ENCODE data around the gene PAXIP1. TPM values are rescaled to one million over a fixed set of nuclear protein-coding genes. Genes with fewer than 3 reads are reported as not detected.
"Not testable (repeated sequence)": the region's sequence is repeated elsewhere in the genome, so short reads cannot be mapped to it uniquely, and the experiment has no call there.

The PAXIP1 gene, protein sequence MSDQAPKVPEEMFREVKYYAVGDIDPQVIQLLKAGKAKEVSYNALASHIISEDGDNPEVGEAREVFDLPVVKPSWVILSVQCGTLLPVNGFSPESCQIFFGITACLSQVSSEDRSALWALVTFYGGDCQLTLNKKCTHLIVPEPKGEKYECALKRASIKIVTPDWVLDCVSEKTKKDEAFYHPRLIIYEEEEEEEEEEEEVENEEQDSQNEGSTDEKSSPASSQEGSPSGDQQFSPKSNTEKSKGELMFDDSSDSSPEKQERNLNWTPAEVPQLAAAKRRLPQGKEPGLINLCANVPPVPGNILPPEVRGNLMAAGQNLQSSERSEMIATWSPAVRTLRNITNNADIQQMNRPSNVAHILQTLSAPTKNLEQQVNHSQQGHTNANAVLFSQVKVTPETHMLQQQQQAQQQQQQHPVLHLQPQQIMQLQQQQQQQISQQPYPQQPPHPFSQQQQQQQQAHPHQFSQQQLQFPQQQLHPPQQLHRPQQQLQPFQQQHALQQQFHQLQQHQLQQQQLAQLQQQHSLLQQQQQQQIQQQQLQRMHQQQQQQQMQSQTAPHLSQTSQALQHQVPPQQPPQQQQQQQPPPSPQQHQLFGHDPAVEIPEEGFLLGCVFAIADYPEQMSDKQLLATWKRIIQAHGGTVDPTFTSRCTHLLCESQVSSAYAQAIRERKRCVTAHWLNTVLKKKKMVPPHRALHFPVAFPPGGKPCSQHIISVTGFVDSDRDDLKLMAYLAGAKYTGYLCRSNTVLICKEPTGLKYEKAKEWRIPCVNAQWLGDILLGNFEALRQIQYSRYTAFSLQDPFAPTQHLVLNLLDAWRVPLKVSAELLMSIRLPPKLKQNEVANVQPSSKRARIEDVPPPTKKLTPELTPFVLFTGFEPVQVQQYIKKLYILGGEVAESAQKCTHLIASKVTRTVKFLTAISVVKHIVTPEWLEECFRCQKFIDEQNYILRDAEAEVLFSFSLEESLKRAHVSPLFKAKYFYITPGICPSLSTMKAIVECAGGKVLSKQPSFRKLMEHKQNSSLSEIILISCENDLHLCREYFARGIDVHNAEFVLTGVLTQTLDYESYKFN
- total RNA-seq: 12.1 and 14.3 TPM in 2 replicates
- polyA plus RNA-seq (2012): 7.0 TPM

DNA sequence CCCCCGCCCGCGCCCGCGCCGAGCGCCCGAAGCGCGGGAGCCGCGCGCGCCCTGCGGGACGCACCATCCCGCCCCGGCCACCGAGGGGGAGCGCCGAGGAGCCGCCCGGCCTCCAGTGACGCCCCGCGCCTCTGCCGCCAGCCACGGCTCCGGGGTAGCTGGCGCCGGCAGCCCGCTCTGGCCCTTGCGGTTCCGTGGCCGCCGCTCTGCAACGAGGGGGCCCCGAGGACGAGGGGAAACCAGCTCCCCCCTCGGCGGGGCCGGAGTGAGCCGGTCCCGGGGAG is at the start of gene PAXIP1:
TSS of gene PAXIP1 (minus strand) at position 33 of the 284 bp plus-strand sequence. CDS start 195 bp downstream, outside the sequence.
- DNase-seq (ENCODE audit: low read depth): peak; percentile 75

DNA sequence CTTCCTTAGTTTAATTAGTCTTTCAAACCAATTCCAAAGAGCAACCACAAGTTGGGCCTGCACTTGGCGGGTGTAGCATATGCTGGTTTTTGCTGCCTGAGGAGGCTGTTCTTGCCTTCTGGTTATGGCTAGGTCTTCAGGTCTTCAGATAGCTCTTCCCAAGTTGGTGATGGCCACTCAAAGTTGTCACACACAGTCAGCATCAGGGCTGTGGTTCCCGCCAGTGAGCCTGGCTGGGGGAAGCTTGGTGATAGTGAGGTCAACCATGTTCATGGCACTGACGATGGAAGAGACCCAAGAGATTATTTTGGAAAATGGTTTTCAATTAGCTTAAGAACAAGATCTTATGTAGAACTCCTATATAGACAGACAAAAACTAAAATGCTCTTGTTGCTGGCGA is 48.4 kb upstream of the PAXIP1 start:
- no peak for DNase-seq (ENCODE audit: low read depth)

DNA sequence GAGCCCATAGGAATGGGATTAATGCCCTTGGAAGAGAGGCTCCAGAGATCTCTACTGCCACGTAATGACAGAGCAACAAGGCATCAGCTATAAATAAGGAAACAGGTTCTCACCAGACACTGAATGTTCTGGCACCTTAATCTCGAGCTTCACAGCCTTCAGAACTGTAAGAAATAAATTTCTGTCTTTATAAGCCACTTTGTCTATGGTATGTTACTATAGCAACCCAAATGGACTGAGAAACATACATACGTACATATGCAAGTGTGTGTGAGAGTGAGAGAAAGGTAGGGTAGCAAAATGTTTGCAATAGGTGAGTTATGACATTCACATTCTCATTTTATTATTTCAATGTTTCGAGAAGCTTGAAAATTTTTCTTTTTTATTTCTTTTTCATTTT is 45.1 kb upstream of the PAXIP1 start:
- DNase-seq (ENCODE audit: low read depth): no peak

DNA sequence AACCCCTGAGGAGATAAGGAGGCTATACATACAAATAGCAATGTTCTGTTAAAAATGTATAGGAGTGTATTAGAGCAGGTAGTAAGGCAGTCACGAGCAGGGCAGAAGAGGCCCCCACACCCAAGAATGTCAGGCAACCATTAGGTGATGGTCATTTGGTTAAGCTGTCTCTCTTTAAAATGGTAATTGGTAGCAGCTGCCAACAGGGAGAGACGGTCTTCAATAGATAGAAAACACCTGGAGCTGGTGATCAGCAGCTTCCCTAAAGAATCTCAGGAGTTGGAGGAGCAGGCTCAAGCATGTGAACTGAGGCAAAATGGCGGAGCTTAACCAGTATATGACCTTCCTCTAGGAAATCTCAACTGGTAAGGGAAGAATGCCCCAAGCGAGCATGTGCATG is 40.8 kb upstream of the PAXIP1 start:
- DNase-seq (ENCODE audit: low read depth): no peak

DNA sequence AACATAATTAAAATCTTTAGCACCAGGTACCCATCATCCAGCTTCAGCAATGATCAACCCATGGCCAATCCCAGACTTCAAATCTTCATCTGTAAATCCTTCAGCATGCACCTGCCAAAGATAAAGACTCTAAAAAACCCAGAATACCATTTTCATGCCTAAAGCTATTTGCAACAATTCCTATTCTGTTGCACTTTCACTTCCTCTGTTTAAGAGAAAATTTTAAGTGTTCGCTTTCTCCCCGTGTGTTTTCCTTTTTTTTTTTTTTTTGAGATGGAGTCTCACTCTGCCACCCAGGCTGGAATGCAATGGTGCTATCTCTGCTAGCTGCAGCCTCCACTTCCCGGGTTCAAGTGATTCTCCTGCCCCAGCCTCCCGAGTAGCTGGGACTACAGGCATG is 35.4 kb upstream of the PAXIP1 start:
- DNase-seq (ENCODE audit: low read depth): no peak

DNA sequence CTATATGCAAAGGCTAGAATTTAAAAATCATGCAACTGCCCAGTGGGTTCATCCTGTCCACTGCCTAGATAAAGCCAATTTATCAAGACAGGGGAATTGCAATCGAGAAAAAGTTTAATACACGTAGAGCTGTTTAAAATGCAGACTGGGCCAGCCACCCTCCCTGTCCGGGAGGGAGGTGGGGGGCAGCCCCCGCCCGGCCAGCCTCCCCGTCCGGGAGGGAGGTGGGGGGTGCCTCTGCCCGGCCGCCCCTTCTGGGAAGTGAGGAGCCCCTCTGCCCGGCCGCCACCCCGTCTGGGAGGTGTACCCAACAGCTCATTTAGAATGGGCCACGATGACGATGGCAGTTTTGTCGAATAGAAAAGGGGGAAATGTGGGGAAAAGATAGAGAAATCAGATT is 31.6 kb upstream of the PAXIP1 start:
- DNase-seq (ENCODE audit: low read depth): not testable (repeated sequence)

DNA sequence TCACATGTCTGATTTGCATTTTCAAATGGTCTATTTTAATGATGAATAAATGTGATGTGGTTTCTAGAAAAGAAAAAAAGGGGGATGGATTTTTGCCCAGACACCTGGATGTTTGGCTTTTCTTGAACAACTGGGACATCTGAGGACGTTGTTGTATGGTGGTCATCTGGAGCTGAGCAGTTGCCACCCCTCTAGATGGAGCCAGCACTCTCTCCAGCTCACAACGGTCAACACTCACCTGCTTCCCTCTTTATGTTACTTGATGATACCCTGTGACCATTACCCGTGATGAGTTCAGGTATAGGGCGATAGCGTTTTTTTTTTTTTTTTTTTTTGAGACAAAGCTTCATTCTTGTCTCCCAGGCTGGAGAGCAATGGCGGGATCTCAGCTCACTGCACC is 30.1 kb upstream of the PAXIP1 start:
- peak; percentile 14 for DNase-seq (ENCODE audit: low read depth)

DNA sequence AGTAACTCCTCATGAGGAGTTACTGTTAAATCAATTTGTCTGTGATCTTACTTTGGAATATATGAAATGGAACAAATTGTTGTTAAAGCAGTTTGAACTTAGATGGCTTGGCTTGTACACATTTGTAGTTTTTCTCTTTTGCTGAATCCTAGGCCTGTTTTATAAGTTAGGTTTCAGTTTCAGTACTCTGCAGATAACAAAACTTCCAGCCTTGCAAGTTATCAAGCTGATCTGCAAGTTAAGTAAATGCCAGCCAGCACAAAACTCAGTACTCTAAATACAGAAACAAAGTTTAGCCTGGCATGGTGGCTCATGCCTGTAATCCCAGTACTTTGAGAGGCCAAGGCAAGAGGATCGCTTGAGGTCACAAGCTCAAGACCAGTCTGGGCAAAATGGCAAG is 25.0 kb upstream of the PAXIP1 start:
- no peak for DNase-seq (ENCODE audit: low read depth)

DNA sequence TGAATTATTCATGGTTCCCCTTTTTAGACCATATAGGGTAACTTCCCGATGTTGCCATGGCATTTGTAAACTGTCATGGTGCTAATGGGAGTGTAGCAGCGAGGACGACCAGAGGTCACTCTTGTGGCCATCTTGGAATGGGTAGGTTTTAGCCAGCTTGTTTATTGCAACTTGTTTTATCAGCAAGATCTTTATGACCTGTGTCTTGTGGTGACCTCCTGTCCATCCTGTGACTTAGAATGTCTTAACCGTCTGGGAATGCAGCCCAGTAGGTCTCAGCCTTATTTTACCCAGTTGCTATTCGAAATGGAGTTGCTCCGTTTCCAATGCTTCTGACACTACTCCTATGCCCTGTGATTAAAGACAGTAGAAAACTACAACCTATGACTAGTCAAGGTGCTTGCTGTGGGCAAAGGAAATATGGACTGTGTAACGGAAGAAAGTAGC is 18.8 kb upstream of the PAXIP1 start:
- DNase-seq (ENCODE audit: low read depth): no peak

DNA sequence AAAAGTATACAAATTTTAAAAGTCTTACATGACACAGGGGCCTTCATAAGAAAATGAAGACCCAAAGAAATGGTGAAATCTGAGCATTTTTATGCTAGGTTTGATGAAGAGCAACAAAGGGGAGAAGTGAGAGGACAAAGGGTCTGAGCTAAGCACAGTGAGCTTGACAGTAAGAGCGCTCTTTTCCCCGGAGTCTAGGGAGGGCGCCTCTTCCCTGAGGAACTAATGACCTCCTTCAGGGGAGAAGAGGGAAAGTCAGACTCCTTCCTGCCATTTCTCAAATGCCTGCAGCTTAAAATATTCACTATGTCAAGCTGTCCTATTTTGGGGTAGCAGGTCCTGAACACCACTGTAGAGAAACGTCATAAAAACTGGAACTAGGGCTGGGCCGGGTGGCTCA is 18.1 kb upstream of the PAXIP1 start:
- peak; percentile 16 for DNase-seq (ENCODE audit: low read depth)

DNA sequence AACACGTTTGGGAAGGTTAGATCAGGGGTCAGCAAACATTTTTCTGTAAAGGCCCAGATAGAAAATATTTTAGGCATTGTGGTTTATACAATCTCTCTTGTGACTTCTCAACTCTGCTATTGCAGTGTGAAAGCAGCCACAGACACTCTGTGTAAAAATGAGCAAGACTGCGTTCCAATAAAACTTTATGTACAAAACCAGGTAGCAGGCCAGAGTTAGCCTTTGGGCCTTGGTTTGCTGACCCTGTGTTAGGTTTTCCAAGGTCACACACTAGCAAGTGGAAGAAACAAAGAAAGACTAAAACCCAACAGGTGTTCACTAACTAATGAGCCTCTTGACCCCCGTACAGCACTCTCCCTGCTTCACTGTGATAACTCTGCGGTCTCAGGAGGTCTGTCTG is 14.9 kb upstream of the PAXIP1 start:
- DNase-seq (ENCODE audit: low read depth): no peak

DNA sequence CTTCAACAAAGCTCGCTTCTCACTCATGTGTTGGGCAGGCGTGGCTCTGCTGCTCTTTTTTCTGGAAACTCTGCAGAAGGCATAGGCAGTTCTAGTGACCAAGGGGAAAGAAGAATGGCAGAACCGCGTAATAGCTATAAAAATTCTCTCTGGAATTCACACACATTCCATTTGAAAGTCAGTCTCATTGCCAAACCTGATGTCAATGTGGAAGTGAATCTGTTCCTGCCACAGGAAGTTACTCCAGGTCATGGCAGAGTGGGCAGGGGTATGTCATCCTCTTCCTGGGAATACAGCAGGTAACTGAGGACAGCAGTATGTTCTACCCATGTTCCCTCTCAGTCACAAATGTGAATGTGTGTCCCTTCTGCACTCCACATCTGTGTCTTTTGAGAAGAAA is 8.2 kb upstream of the PAXIP1 start:
- DNase-seq (ENCODE audit: low read depth): no peak

DNA sequence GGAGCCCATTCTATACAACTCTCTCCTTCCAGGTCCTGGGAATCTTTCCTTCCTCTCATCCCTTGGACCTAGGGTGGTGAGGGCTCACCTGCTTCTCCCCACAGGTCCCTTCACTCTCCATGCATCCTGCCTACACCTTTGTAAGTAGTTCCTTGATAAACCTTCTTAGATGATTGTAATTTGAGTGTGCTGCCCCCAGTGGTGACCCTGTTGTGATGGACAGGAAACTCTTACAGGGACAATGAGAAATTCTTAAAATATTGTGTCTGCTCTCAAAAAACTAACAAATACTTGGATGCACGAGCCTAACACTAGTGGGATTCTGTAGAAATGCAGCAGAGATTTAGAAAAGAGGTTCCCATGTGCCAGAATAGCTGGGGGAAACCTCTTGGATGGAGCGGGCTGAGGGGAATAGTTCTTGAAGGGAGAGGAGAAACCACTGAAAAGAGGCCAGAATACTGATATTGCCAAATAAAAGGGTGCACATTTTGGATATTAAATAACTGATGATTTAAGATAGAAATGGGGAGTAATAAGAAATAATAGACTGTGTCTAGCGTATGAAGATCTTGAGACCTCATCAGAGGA is 6.7 kb upstream of the PAXIP1 start:
- no peak for DNase-seq (ENCODE audit: low read depth)

DNA sequence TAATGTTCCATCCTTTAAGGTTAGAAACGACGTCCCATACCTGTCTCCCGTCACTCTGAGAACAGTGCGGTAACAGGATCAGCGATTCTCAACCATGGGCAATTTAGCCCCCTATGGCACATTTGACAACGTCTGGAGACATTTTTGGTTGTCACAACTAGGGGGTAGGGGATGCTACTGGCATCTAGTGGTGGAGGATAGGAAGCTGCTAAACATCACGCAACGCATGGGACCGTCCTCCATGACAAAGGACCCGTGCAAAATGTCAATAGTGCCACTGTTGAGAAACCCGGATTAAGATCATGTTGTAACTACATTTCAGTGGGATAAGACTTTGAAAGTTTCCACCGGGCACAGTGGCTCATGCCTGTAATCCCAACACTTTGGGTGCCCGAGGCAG is 5.0 kb upstream of the PAXIP1 start:
- peak; percentile 7 for DNase-seq (ENCODE audit: low read depth)

DNA sequence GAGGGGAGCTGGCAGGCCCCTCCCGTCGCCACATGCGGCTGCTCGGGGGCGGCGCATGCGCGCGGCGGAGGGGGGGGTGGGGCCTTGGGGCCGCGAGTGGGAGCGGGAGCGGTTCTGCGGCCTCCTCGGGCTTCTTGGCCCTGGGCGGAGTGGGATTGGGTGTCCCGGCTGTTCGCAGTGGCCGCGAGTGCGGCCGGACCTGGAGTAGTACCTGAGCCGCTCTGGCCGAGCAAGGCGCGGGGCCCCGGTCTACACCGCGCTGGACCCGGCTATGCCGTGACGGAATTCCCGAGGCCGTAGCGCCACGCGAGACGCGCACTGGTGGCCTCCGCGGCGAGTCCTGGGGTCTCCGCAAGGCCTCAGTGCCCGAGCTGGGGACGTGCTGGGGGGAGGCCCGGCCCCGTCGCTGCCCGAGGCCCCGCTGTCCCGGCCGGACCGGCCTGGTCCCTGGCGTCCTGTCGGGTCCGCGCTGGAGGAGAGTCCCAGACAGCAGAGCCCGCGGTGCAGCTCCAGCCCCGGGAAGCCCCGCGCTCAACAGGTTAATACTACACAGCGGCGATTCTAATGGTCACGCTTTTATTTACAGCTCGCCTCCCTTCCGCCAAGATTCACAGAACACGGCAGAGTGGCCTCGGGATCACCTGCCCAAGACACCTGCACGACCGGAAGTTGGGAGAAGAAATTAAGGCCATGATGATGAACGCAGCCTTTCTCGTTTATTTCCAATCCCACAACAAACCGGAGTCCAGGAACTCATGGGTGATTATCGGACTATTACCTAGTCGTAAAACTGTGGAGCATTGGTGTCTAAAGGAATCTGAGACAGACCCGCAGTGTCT is 671 bp upstream of the PAXIP1 start:
- DNase-seq (ENCODE audit: low read depth): peak; percentile 88

DNA sequence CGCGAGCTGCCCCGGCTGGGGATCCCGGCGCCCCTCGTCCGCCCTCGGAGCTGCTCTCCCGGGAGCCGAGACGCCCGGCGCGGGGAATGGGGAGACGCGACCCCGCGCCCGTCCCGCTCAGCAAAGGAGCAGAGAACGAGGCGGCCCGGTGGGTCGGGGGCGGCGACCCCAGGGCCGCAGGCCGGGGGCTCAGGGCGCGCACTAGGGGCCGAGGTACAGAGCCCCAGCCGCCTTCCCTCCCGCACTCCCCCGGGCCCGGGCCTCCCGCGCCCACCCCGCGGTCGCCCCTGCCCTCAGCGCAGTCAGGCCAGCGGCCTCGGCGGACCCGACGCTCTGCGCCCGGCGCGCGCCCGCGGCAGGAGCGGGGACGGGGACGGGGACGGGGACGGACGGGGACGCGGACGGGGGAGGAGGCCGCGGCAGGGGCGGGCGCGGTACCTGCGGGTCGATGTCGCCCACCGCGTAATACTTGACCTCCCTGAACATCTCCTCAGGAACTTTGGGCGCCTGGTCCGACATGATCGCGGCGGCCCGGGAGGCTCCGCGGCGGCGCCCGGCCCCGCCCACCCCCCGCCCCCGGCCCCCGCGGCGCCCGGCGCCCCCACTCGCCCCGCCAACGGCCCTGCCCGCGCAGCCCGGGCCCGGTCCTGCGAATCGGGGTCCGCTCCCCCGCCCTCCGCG is 373 bp downstream of the PAXIP1 start:
- peak; percentile 63 for DNase-seq (ENCODE audit: low read depth)

DNA sequence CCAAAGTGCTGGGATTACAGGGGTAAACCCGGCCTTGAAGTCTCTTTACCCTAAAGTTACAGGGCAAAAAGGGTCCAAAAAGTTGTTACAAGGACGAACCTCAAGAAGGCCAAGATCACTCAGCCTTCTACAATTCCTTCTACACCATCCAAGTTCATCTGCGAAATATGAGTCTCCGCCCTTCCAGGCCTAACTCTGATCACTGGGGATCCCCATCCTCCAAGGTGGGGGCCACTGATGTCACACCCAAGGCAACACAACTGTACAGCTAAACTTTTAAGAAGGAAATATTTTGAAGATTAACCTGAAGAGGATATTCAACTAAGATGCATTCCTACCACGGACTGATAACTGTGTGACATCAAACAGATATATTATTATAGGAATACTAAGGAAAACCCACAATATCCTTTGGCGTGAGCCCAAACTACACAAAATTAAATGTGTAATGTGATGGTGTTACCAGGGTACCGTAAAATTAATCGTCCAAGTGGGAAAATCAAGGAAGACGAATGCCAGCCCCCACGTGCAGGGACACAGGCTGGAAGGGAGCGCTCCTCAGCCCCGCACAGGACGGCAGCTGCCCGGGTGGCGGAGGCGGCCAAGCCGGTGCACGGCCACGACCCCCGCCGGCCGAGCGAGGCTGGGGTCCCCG is 1.0 kb downstream of the PAXIP1 start:
- DNase-seq (ENCODE audit: low read depth): peak; percentile 18

DNA sequence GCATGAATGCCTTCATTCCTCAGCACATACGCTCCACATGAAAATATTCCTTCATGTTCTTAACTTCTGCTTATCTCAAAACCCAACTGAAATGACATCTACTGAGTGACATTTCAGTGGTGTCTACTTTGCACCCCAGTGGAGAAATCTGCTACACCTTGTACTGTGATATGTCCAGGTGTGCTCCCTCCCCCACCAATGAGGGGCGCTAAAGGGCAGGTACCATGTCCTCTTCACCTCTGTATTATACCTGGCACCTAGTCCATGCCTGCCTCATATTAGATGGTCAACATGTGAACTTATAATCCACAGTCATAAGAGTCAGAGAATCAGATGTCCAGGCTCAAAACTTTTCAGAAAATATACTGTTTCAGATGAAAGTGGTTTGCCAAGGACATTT is 2.1 kb downstream of the PAXIP1 start:
- DNase-seq (ENCODE audit: low read depth): no peak

DNA sequence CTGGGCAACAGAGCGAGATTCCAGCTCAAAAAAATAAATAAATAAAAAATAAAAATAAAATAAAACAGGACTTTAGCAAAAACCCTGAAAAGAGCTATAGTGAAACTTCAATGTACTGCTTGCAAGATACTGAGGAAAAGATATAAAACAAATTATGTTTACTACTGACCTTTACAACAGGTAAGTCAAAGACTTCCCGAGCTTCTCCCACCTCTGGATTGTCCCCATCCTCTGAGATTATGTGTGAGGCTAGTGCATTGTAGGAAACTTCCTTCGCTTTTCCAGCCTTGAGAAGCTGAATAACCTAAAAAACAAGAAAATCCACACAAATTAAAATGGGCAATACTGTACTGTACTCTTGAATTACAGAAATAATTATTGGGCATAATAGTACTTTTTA is 4.4 kb downstream of the PAXIP1 start:
- no peak for DNase-seq (ENCODE audit: low read depth)
